Lower leg skin (tissue), 4 donors: ENCODE measurements around the gene DHRSX. TPM values are rescaled to one million over a fixed set of nuclear protein-coding genes. Genes with fewer than 3 reads are reported as not detected.
"Not testable (repeated sequence)": the region's sequence is repeated elsewhere in the genome, so short reads cannot be mapped to it uniquely, and the experiment has no call there.

Experiments used
- DNase-seq, 2 donors: peaks; one replicate each; pipeline ENCODE4 v3.0.0-alpha.2; 2019; ENCODE audit warnings: low spot score in 2 of 2
- H3K4me3 ChIP-seq: fragments of 200-600 bp; sonication (generic); 2 replicates; pipeline ENCODE4 v1.5.1; 2017; ENCODE audit warnings: mild to moderate bottlenecking, low read depth; ENCODE audit not compliant: poor library complexity, severe bottlenecking
- CTCF ChIP-seq, 3 donors: fragments of 450-650 bp; IDR thresholded peaks; one replicate each; pipeline ENCODE4 v1.5.1; 2016; ENCODE audit warnings: antibody characterized with exemption in 3 of 3, mild to moderate bottlenecking in 3 of 3, moderate library complexity in 2 of 3
- POLR2A ChIP-seq, 2 donors: fragments of 450-650 bp; IDR thresholded peaks; one replicate each; pipeline ENCODE4 v1.6.1; 2016 to 2017; ENCODE audit warnings: antibody characterized with exemption in 2 of 2, mild to moderate bottlenecking in 1 of 2, moderate library complexity in 1 of 2
- WGBS, 2 donors: methylation state at CpG; one replicate each; pipeline ENCODE4 v1.1.5; 2018; 5-methylcytosine and 5-hydroxymethylcytosine counted together
- intact Hi-C: fragments of 100-400 bp; cut with DNase I; formaldehyde crosslinking; loops from one replicate; pipeline ENCODE4 v1.15.0; 2023; ENCODE audit warnings: low total_unique reads
- total RNA-seq, 4 donors: library from RNA; depleted of rRNA; stranded (reverse); fragments of >200 nt; gene quantifications; one replicate each; pipeline ENCODE4 v1.1.0, GENCODE V29; 2016

DHRSX gene
- total RNA-seq, 4 donors from 2014 or later: 10.9 to 21.7 (median 16.2) TPM

GRCh38 chrX:2360731-2361130 lies 140.0 kb downstream of the DHRSX start:
- TF ChIP-seq POLR2A (IDR thresholded peaks at IDR 0.05): no peak
- no peak for TF ChIP-seq CTCF (IDR thresholded peaks at IDR 0.05)
- no peak overlapping the region for H3K4me3 ChIP-seq
- WGBS, 2 donors: 88 to 90% methylated on average over 9 of the region's 9 CpGs
- no peak for DNase-seq
- intact Hi-C loops: no loop called here

GRCh38 chrX:2359522-2359921 lies 141.3 kb downstream of the DHRSX start:
- WGBS, 2 donors: 98 to 100% methylated on average over 4 of the region's 4 CpGs
- H3K4me3 ChIP-seq, DNase-seq, intact Hi-C loops: not testable (repeated sequence)

GRCh38 chrX:2351999-2352995 lies 148.5 kb downstream of the DHRSX start:
- intact Hi-C loops: no loop called here
- TF ChIP-seq POLR2A (IDR thresholded peaks at IDR 0.05): no peak
- WGBS, 2 donors: 84 to 92% methylated on average over 19 of the region's 19 CpGs
- H3K4me3 ChIP-seq: no peak overlapping the region
- peak in 1 of 2 donors; percentile 65 for DNase-seq

GRCh38 chrX:2351321-2351720 lies 149.5 kb downstream of the DHRSX start:
- TF ChIP-seq CTCF (IDR thresholded peaks at IDR 0.05): no peak
- no peak for TF ChIP-seq POLR2A (IDR thresholded peaks at IDR 0.05)
- intact Hi-C loops: no loop called here
- DNase-seq: peak in 1 of 2 donors; percentile 40
- H3K4me3 ChIP-seq: no peak overlapping the region

GRCh38 chrX:2350703-2351102 lies 150.1 kb downstream of the DHRSX start:
- H3K4me3 ChIP-seq, intact Hi-C loops, DNase-seq: not testable (repeated sequence)
- 89 to 96% methylated on average over 4 of the region's 4 CpGs for WGBS, 2 donors

- intact Hi-C loops, H3K4me3 ChIP-seq: not testable (repeated sequence)
- 96 to 98% methylated on average over 9 of the region's 9 CpGs for WGBS, 2 donors
Observed at GRCh38 chrX:2350036-2350435, 150.7 kb downstream of the DHRSX start.

GRCh38 chrX:2348211-2348610 lies 152.6 kb downstream of the DHRSX start:
- no peak for DNase-seq
- WGBS, 2 donors: 87 to 97% methylated on average over 5 of the region's 5 CpGs
- H3K4me3 ChIP-seq: no peak overlapping the region
- no peak for TF ChIP-seq CTCF (IDR thresholded peaks at IDR 0.05)
- TF ChIP-seq POLR2A (IDR thresholded peaks at IDR 0.05): no peak
- intact Hi-C loops: no loop called here

More at GRCh38 chrX:2350036-2350435, 150.7 kb downstream of the DHRSX start:
- DNase-seq: peak in 1 of 2 donors; percentile 12

GRCh38 chrX:2346158-2346557 lies 154.6 kb downstream of the DHRSX start:
- TF ChIP-seq POLR2A (IDR thresholded peaks at IDR 0.05) (no peak), CTCF (IDR thresholded peaks at IDR 0.05) (no peak)
- WGBS, 2 donors: 80 to 82% methylated on average over 7 of the region's 7 CpGs

More at GRCh38 chrX:2346158-2346557, 154.6 kb downstream of the DHRSX start:
- intact Hi-C loops: no loop called here
- peak in 1 of 2 donors; percentile 28 for DNase-seq
- H3K4me3 ChIP-seq: no peak overlapping the region
